ACC112 (cell line): ENCODE results near the gene IGFL4.

Experiments
- H2AFZ ChIP-seq: fragments of 200-600 bp; sonication (generic); one replicate; pipeline ENCODE4 v1.6.0; 2017; ENCODE audit warnings: antibody characterized with exemption, low read length; ENCODE audit not compliant: unreplicated experiment
- H3K27ac ChIP-seq: fragments of 200-600 bp; sonication (generic); 2 replicates; pipeline ENCODE4 v1.5.1; 2014; ENCODE audit warnings: low read depth, mild to moderate bottlenecking, antibody characterized with exemption, low read length, moderate library complexity
- H3K27me3 ChIP-seq: fragments of 200-600 bp; sonication (generic); 2 replicates; pipeline ENCODE4 v1.6.1; 2014; ENCODE audit warnings: mild to moderate bottlenecking, antibody characterized with exemption, low read length, moderate library complexity, mixed read lengths; ENCODE audit not compliant: insufficient read depth
- H3K36me3 ChIP-seq: fragments of 200-600 bp; sonication (generic); 2 replicates; pipeline ENCODE4 v1.6.1; 2016; ENCODE audit warnings: mild to moderate bottlenecking, antibody characterized with exemption, low read length, moderate library complexity, mixed read lengths; ENCODE audit not compliant: insufficient read depth
- H3K4me1 ChIP-seq: fragments of 200-600 bp; sonication (generic); one replicate; pipeline ENCODE4 v1.6.1; 2016; ENCODE audit warnings: low read length, mixed read lengths; ENCODE audit not compliant: insufficient read depth, unreplicated experiment, control insufficient read depth
- H3K4me3 ChIP-seq: fragments of 200-600 bp; sonication (generic); 2 replicates; pipeline ENCODE4 v1.5.1; 2014; ENCODE audit warnings: mild to moderate bottlenecking, low read depth, low read length
- H3K79me2 ChIP-seq: fragments of 200-600 bp; sonication (generic); one replicate; pipeline ENCODE4 v1.6.0; 2016; ENCODE audit warnings: low read length; ENCODE audit not compliant: control insufficient read depth, unreplicated experiment, insufficient read depth

The IGFL4 gene

DNA sequence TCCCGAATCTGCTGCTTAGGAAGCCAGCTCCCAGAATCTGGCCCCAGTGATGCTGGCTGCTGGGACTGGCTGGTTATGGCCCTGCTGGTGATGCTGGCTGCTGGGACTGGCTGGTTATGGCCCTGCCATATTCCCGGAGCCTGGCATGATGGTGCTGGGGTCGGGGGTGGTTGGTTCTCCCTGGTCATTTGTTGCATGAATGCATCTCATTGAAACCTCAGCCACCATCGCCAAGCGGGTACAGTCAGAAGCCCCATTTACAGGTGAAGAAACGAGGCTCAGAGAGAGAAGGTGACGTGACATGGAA, 20.0 kb downstream of the IGFL4 start:
- Histone ChIP-seq H3K27me3 (peaks cover 6% of the 10 kb centered on the region; the same call in 1 of the 2 replicates), H3K4me3 (no peak overlapping the region), H3K4me1 (peaks cover 3% of the 10 kb centered on the region), H3K79me2 (no peaks in the 10 kb centered on the region), H3K27ac (peak overlapping the region; percentile 49; the same call in 1 of the 2 replicates), H3K36me3 (no peaks in the 10 kb centered on the region), H2AFZ (no peak overlapping the region)

DNA sequence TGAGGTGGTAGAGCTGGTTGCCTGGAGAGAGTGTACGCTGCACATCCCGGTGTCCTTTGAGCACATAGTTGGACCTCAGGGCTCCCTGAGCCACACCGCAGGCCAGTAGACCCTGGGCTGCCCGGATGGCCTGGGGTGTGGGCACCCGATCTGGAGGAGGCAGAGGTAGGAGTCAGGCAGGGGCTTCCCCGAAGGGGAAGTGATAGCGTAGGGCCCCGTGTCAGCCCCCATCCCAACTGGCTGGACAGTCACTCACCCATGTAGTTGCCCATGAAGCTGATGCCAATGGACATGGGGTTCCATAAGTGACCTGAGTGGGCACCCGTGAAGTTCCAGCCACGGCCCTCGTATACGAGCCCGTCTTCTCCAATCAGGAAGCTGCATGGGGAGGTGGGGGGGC, 21.5 kb downstream of the IGFL4 start:
- H2AFZ ChIP-seq: no peak overlapping the region
- no peak overlapping the region for H3K27ac ChIP-seq
- H3K36me3 ChIP-seq: no peaks in the 10 kb centered on the region
- H3K4me3 ChIP-seq: no peak overlapping the region
- H3K79me2 ChIP-seq: no peaks in the 10 kb centered on the region
- peaks cover 10% of the 10 kb centered on the region for H3K27me3 ChIP-seq
- peaks cover 3% of the 10 kb centered on the region for H3K4me1 ChIP-seq

DNA sequence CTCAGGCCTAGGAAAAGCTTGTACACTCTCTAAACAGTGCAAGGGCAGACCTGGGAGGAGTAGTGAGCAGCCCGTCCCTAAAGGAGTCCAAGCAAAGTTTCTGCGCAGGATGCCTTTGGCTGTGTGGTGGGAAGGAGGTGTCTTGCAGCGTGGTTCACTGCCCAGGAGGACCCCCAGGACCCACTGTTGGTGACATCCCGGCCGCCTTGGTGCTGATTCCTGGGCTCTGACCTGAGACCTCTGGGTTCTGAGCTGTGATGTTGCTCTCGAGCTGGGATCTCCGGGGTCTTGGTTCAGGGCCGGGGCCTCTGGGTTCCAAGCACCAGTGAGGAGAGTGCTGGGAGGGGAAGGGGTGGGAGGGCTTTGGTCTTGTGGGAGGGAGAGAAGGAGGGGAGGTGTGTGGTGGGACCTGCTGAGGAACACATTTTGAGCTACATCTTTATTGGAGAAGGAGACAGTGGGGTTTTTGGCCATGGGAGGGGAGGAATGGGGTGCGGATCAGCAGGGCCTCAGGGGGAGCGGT, 22.0 kb downstream of the IGFL4 start:
- H3K4me1 ChIP-seq: peaks cover 3% of the 10 kb centered on the region
- H2AFZ ChIP-seq: no peak overlapping the region
- no peaks in the 10 kb centered on the region for H3K79me2 ChIP-seq
- no peak overlapping the region for H3K4me3 ChIP-seq
- no peaks in the 10 kb centered on the region for H3K36me3 ChIP-seq
- peaks cover 10% of the 10 kb centered on the region for H3K27me3 ChIP-seq
- H3K27ac ChIP-seq: no peak overlapping the region

DNA sequence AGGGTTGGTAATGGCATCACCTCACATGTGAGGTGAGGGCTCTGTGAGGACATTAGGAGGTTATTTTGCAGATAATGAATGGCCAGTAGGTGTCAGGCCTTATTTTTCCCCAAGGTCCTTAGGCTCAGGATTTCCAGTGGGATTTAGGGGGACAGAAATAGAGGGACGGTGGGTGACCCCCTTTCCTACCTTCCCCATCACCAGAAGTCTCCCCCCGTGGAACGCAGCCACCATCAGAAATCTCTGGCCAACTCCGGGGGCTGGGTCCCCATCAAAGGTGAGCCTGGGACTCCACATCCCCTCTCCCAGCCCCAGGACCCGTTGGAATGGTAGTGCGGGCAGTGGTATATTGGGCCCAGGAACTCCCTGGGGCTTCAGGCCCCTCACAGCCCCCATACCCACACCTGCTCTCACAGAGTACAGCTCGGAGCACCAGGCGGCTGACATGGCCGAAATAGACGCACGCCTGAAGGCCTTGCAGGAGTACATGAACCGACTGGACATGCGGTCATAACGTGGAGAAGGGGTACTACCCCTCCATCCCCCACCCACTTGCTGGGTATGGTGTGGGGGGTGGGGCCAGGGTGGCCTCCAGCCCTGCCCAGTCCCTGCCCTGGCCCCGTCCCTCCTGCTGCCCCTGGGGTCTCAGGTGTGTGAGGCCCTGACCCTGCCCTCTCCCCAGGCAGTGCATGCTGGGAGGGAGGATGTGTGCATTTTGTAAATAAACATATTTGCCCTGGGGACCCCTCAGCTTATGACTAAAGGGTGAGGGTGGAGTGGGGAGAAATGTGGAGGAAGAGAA, 22.7 kb downstream of the IGFL4 start:
- Histone ChIP-seq H3K4me3 (no peak overlapping the region), H3K4me1 (peaks cover 3% of the 10 kb centered on the region), H2AFZ (no peak overlapping the region), H3K27ac (no peak overlapping the region), H3K36me3 (no peaks in the 10 kb centered on the region), H3K27me3 (peaks cover 10% of the 10 kb centered on the region), H3K79me2 (no peaks in the 10 kb centered on the region)

DNA sequence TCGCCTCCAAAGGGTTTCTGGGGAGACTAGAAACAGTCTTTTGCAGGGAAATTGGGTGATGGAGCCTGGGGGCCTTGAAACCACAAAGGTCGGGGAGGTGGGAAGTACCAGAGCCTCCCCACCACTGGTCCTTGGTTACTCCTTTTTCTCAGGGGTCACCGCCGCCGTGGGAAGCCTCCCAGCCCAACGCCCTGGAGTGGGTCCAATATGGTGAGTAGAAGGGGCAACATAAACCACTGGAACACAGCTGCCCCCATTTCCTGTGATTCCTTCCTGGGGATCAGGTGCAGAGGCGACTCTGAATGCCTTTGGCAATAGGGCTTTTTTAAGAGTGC, 23.7 kb downstream of the IGFL4 start:
- Histone ChIP-seq H3K27me3 (peaks cover 10% of the 10 kb centered on the region), H3K36me3 (no peaks in the 10 kb centered on the region), H3K4me1 (peaks cover 3% of the 10 kb centered on the region), H3K4me3 (no peak overlapping the region), H3K27ac (no peak overlapping the region), H2AFZ (no peak overlapping the region), H3K79me2 (no peaks in the 10 kb centered on the region)

DNA sequence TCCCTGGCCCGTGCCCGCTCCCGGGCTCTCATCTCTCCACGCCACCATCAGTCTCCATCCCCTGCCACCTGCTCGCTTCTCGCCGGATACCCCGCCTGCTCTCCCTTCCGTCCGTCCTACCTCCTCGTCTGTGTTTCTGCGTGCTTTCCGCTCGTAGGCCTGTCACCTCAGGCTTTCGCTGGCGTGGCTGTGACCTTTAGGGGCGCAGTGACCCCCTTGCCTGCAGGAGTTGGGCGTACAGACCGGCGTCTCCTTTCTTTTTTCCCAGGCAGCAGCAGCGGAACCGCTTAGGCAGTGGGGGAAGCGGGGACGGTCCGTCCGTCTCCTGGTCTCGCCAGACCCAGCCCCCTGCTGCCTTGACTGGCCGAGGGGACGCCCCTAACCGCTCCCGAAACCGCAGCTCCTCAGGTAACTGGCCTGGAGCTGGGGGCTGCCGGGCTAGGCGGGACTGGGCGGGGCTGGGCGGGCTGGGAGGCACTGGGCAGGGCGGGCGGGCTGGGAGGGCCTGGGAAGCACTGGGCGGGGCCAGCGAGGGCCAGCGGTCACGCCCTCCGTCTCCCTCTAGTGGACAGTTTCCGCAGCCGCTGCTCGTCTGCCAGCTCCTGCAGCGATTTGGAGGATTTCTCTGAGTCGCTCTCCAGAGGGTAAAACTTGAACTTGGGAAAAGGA, 24.2 kb downstream of the IGFL4 start:
- H2AFZ ChIP-seq: no peak overlapping the region
- peaks cover 10% of the 10 kb centered on the region for H3K27me3 ChIP-seq
- no peak overlapping the region for H3K27ac ChIP-seq
- H3K36me3 ChIP-seq: no peaks in the 10 kb centered on the region
- peak overlapping the region; percentile 78 for H3K4me3 ChIP-seq
- H3K4me1 ChIP-seq: peaks cover 3% of the 10 kb centered on the region
- H3K79me2 ChIP-seq: no peaks in the 10 kb centered on the region

DNA sequence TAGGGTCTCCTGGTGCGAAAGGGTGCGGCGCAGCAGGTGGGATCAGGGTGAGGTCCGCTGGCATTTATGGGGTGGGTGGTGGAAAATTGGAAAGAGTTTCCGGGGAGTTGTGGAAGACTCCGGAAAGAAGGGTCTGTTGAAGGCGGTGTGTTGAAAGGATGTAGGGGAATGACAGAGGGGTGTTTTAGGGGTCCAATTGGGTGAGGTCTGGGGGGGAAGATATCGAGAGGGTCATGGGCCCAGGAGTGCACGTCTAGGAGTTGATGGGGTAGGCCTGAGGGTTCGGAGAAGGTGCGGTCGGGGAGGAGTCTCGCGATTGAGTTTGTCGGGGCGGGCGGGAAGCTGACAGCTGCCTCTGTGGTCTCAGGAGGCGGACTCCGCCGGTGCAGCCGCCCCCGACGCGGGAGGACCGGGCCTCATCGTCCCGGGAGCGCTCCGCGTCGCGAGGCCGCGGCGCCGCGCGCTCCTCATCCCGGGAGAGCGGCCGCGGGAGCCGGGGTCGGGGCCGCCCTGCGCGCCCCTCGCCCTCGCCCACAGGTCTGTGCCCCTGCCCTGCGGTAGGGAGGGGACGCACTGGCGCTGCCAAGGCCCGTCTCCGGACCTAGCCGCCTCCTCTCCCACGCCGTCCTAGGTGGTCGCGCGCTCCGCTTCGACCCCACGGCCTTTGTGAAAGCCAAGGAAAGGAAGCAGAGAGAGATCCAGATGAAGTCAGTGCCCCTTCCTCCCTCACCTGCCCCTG, 24.9 kb downstream of the IGFL4 start:
- no peak overlapping the region for H3K27ac ChIP-seq
- H3K79me2 ChIP-seq: no peaks in the 10 kb centered on the region
- peaks cover 10% of the 10 kb centered on the region for H3K27me3 ChIP-seq
- peaks cover 3% of the 10 kb centered on the region for H3K4me1 ChIP-seq
- no peaks in the 10 kb centered on the region for H3K36me3 ChIP-seq
- no peak overlapping the region for H2AFZ ChIP-seq
- H3K4me3 ChIP-seq: peak overlapping the region; percentile 78

DNA sequence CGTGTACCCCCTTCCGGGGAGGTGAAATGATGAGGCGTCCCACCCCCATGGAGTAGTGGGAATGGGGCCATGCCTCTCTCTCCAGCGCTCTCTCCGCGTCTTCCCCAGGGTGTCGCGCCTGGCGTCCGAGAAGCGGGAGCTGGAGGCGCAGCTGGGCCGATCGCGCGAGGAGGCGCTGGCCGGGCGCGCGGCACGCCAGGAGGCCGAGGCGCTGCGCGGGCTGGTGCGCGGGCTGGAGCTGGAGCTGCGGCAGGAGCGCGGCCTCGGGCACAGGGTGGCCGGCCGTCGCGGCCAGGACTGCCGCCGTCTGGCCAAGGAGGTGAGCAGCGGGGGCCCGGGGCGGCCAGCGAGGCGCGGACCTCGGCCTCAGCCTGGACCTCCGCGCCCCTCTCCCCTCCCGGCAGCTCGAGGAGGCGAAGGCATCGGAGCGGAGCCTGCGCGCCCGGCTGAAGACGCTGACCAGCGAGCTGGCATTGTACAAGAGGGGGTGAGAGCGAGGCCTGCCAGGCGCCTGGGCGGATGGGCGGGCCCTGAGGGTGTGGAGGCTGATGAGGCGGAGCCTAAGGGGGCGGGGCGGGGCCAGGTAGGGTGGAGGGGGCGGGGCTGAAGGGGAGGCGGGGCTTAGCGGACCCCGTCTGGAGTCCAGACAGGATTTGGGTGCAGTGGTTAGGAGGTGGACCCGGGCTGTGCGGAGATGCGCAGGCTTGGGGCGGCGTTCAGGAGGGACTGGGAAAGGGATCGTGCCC, 25.7 kb downstream of the IGFL4 start:
- Histone ChIP-seq H2AFZ (no peak overlapping the region), H3K36me3 (no peaks in the 10 kb centered on the region), H3K27me3 (peaks cover 10% of the 10 kb centered on the region), H3K27ac (no peak overlapping the region), H3K4me1 (no peaks in the 10 kb centered on the region), H3K4me3 (no peak overlapping the region), H3K79me2 (no peaks in the 10 kb centered on the region)

DNA sequence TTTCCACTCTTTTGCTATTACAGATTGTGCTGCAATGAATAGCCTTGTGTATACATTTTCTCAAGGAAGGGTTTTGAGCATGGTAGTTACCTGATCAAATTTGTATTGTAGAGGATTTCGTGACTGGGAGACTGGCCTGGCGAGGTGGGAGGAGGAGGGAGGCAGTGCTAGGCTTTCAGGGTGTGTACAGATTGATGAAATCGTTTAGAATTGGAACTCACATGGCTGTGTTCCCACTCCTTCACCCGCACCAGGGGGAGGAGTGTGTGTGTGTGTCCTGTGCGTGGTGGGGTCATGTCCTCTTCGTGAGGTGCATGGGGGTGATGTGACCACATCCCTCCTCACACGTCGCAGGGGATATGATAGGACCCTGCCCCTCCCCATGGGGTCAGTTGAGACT, 26.3 kb downstream of the IGFL4 start:
- H3K36me3 ChIP-seq: no peaks in the 10 kb centered on the region
- H3K79me2 ChIP-seq: no peaks in the 10 kb centered on the region
- H2AFZ ChIP-seq: no peak overlapping the region
- H3K27me3 ChIP-seq: peaks cover 10% of the 10 kb centered on the region
- H3K4me1 ChIP-seq: no peaks in the 10 kb centered on the region
- H3K4me3 ChIP-seq: no peak overlapping the region
- H3K27ac ChIP-seq: no peak overlapping the region
